Measurements from ENCODE around the gene KLHL6.

GRCh38 chr3:183548262-183548769 lies 7.2 kb downstream of the KLHL6 start:
- TF ChIP-seq, protein P1, sequence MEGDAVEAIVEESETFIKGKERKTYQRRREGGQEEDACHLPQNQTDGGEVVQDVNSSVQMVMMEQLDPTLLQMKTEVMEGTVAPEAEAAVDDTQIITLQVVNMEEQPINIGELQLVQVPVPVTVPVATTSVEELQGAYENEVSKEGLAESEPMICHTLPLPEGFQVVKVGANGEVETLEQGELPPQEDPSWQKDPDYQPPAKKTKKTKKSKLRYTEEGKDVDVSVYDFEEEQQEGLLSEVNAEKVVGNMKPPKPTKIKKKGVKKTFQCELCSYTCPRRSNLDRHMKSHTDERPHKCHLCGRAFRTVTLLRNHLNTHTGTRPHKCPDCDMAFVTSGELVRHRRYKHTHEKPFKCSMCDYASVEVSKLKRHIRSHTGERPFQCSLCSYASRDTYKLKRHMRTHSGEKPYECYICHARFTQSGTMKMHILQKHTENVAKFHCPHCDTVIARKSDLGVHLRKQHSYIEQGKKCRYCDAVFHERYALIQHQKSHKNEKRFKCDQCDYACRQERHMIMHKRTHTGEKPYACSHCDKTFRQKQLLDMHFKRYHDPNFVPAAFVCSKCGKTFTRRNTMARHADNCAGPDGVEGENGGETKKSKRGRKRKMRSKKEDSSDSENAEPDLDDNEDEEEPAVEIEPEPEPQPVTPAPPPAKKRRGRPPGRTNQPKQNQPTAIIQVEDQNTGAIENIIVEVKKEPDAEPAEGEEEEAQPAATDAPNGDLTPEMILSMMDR (conservative IDR thresholded peaks at IDR 0.05; ENCODE audit: low read depth, low read length): no peak
- no peak for TF ChIP-seq EZH2 (IDR thresholded peaks at IDR 0.05; ENCODE audit: borderline replicate concordance, low read depth, low read length, poor library complexity, severe bottlenecking)

All from A673 (cell line).